Immature natural killer cell (primary cell): Measurements from ENCODE around the gene ADGRB2. TPM values are rescaled to one million over a fixed set of nuclear protein-coding genes. Genes with fewer than 3 reads are reported as not detected.
A peak's percentile ranks its signal among the peaks of the same experiment; 100 is the strongest.

ENCODE experiments used
- DNase-seq, 3 donors: peaks; one replicate each; pipeline ENCODE4 v3.0.0; 2022; ENCODE audit warnings: mixed read lengths in 1 of 3
- H3K27ac Mint-ChIP-seq, 6 donors: one replicate each; pipeline ENCODE4 v1.8.0; 2020; ENCODE audit warnings: mixed read lengths in 6 of 6, mild to moderate bottlenecking in 5 of 6, inconsistent platforms in 4 of 6, moderate library complexity in 3 of 6
- H3K27me3 Mint-ChIP-seq, 3 donors: one replicate each; pipeline ENCODE4 v1.8.0; 2020 to 2021; ENCODE audit warnings: low read depth in 3 of 3, mild to moderate bottlenecking in 3 of 3, mixed read lengths in 3 of 3, moderate library complexity in 3 of 3, inconsistent platforms in 1 of 3
- H3K36me3 Mint-ChIP-seq, 3 donors: one replicate each; pipeline ENCODE4 v1.8.0; 2020; ENCODE audit warnings: mixed read lengths in 3 of 3, inconsistent platforms in 2 of 3, mild to moderate bottlenecking in 2 of 3
- H3K4me1 Mint-ChIP-seq, 2 donors: one replicate each; pipeline ENCODE4 v1.8.0; 2020; ENCODE audit warnings: inconsistent platforms in 2 of 2, mild to moderate bottlenecking in 2 of 2, mixed read lengths in 2 of 2, moderate library complexity in 1 of 2
- H3K4me3 Mint-ChIP-seq, 5 donors: one replicate each; pipeline ENCODE4 v1.8.0; 2020; ENCODE audit warnings: mild to moderate bottlenecking in 5 of 5, mixed read lengths in 5 of 5, inconsistent platforms in 3 of 5, moderate library complexity in 3 of 5
- H3K9me3 Mint-ChIP-seq, 6 donors: one replicate each; pipeline ENCODE4 v1.8.0; 2020; ENCODE audit warnings: mild to moderate bottlenecking in 6 of 6, mixed read lengths in 6 of 6, inconsistent platforms in 4 of 6, moderate library complexity in 3 of 6
- polyA plus RNA-seq, 3 donors: library from polyadenylated mRNA; unstranded; fragments of 300-500 nt; fragmentation: Illumina TruSeq; gene quantifications; one replicate each; pipeline ENCODE4 v1.2.3, GENCODE V29; 2021

The ADGRB2 gene
- polyA plus RNA-seq, 3 donors from 2014 or later: 0.36 to 2.1 TPM; not detected in 1

DNA sequence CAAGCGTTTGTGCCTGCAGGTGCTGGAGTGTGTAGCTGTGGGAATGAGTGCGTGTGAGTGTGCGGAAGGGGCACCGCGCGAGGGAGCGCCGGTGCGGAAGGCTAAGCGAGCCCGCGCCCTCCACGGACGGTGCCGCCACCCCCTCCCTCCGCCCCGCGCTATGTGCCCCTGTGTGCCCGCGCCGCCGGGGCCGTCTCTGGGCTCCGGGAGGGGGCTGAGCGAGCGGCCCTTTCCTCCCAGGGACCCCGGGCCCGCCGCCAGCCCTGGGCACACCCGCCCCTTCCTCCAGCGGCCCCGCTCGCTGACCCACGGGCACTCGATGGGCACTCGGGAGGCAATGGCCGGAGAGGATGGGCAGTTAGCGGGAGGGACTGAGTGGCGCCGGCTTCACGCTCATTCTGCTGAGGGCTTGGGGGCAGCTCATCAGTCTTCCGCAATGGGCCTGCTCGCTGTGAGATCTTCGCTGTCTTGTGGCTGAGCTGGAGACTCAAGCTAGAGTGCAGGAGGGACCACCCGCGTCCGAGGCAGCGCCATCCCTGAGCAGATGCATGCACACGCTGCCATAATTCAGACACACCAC lies 8.6 kb upstream of the ADGRB2 start:
- Mint-ChIP-seq H3K4me1 (peaks cover 23 to 25% of the 10 kb centered on the region in 2 donors), H3K4me3 (peak overlapping the region; percentile 81 to 95 (median 91)), H3K9me3 (no peaks in the 10 kb centered on the region), H3K36me3 (peaks cover 3 to 6% (median 3%) of the 10 kb centered on the region in 3 donors), H3K27ac (no peak overlapping the region), H3K27me3 (peaks cover 17 to 35% (median 17%) of the 10 kb centered on the region in 3 donors)
- no peak for DNase-seq

DNA sequence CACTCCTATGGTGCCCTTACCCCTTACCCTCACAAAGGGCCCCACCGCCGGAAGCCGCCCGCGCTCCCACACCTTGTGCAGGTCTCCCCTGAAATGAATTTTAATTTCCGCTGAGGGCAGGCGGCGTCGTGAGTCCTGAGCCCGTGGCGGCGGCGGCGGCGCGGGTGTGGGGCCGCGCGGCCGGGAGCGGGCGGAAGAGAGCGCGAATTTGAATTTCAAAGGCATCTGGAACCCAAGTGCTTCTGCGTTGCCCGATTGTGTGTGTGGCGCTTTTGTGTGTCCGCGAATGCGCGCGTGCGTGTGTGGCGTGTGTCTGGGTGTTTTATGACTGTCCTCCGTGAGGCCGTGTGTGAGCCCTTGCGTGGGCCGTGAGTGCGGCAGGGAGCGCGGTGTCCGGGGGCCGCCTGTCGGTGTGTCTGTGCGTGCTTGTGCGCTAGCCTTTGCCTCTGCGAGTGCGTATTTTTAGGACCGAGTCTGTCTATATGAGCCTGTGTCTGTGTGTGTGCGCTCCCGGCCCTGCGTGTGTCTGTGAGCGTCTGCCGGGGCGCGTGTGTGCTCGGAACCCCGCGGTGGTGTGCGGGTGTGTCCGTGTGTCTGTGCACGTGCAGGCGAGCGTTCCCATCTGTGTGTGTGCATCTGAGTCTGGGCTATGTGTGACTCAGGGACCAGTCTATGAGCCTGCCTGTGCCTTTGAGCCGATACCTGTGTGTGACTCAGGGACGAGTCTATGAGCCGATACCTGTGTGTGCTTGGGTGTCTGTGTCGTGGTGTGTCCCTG lies 7.9 kb upstream of the ADGRB2 start:
- H3K36me3 Mint-ChIP-seq: peaks cover 3 to 6% (median 3%) of the 10 kb centered on the region in 3 donors
- peaks cover 17 to 32% (median 17%) of the 10 kb centered on the region in 3 donors for H3K27me3 Mint-ChIP-seq
- peak overlapping the region in 1 of 6 donors; percentile 2 for H3K27ac Mint-ChIP-seq
- peak in 2 of 3 donors; percentile 23 to 29 for DNase-seq
- H3K4me1 Mint-ChIP-seq: peaks cover 23 to 25% of the 10 kb centered on the region in 2 donors
- peak overlapping the region; percentile 81 to 95 (median 91) for H3K4me3 Mint-ChIP-seq
- H3K9me3 Mint-ChIP-seq: no peaks in the 10 kb centered on the region

DNA sequence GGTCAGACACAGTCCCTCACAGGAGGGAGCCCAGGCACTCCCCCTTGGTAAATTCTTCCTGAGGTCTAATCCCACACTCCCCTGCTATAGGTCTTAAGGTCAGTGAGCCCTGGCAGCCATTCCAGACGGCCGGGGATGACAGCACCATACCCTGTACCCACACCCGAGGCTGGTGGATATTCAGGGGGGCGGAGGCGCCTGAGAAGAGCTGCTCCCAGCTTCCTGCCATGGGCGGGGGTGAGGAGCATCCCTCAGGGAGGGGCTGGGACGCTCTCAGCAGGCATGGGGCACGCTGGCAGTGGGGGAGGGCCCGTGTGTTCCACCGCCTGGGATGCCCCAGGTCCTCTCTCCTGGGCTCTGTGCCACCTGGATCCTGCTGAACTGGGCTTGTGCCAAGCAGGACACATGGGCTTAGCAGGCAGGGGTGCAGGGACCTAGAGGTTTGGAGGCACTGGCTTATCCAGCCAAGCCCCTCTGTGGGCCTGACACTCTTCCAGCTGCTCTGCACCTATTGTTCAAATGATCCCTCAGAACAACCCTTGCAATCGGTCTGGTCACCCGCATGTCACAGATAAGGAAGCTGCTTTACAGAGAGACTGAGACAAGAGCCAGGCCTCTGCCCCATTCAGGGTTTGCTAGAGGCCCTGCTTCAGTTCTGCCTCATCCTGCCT lies 5.7 kb upstream of the ADGRB2 start:
- no peaks in the 10 kb centered on the region for H3K9me3 Mint-ChIP-seq
- H3K4me3 Mint-ChIP-seq: peak overlapping the region in 1 of 5 donors; percentile 9
- H3K36me3 Mint-ChIP-seq: peaks cover 3 to 6% (median 3%) of the 10 kb centered on the region in 3 donors
- DNase-seq: no peak
- peaks cover 12 to 29% (median 15%) of the 10 kb centered on the region in 3 donors for H3K27me3 Mint-ChIP-seq
- H3K4me1 Mint-ChIP-seq: peaks cover 27 to 29% of the 10 kb centered on the region in 2 donors
- no peak overlapping the region for H3K27ac Mint-ChIP-seq

DNA sequence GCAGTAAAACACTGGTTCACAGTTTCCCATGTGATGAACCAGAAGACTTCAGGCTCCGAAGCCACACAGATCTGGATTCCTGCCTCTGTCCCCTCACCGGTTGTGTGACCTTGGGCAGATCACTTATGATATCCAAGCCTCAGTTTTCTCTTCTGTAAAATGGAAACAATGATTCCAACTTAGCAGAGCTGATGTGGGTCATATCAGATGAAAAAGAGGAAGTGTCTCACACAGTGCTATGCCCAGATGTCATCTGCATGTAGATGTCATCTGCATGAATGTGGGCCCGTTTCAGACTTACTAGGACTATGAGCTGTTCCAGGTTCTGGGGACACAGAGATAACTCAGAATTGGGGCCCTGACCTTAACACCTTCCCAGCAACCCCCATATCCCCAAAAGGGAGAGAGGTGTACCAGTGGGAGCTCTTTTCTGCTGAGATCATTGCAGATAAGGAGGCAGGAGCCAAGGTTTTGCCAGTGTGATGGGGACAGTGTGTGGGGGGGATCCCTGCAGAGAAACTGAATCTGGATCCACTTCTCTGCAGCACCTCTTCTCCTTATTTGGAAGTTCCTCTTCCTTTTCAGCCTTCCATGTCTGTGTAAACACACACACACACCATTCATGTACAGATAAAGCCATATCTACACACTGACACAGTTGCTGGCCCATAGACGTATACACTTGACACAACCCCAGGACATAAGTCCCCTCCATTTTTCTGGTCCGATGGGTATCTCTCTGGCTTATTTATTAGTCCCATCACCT lies 5.0 kb upstream of the ADGRB2 start:
- Mint-ChIP-seq H3K4me1 (peaks cover 31 to 33% of the 10 kb centered on the region in 2 donors), H3K27ac (no peak overlapping the region)

DNA sequence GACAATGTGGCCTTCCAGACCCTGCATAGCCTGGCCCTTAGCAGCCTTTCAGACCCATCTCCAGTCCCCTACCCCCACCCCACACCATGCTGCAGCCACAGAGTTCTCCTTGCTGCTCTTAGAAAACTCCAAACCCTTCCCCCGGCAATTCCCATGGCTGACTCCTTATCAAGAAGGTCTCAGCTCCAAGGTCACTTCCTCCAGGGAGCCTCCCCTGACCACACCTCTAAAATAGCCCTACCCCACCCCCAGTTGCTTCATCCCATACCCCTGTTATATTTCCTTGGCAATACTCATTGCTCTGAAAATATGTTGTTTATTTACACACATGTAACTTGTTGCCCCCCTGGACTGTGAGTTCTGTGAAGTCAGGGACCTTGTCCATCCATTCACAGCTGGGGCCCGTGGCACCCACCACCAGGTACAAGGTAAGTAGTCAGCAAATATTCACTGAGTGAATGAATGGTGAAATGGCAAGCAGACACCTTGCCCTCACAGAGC lies 4.3 kb upstream of the ADGRB2 start:
- H3K27me3 Mint-ChIP-seq: peaks cover 8 to 19% (median 15%) of the 10 kb centered on the region in 3 donors
- H3K4me3 Mint-ChIP-seq: no peak overlapping the region
- peaks cover 31 to 34% of the 10 kb centered on the region in 2 donors for H3K4me1 Mint-ChIP-seq
- no peaks in the 10 kb centered on the region for H3K9me3 Mint-ChIP-seq
- DNase-seq: no peak
- peaks cover 3 to 6% (median 3%) of the 10 kb centered on the region in 3 donors for H3K36me3 Mint-ChIP-seq
- no peak overlapping the region for H3K27ac Mint-ChIP-seq

More for the DNA sequence above, 5.0 kb upstream of the ADGRB2 start:
- Mint-ChIP-seq H3K27me3 (peaks cover 9 to 24% (median 15%) of the 10 kb centered on the region in 3 donors), H3K4me3 (no peak overlapping the region), H3K9me3 (no peaks in the 10 kb centered on the region), H3K36me3 (peaks cover 3 to 6% (median 3%) of the 10 kb centered on the region in 3 donors)
- DNase-seq: no peak

DNA sequence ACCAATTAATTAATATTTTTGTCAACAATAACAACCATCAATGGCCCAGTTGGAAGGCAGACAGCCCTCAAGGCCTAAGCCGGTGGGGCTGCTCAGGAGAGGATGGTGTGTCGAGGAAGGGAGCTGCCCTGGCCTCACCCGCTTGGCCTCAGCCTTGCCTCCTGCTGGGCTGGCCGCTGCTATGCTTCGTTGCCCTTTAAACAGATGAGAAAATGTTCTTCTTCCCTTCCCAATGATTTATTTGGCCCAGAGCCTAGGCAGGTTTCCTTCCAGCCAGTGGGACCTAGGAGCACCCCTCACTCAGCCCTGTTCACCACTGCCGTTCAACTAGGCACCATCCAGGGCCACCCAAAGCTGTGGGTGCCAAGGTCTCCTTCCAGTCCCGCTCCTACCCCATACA lies 3.1 kb upstream of the ADGRB2 start:
- no peak overlapping the region for H3K4me3 Mint-ChIP-seq
- peaks cover 0 to 2% (median 0%) of the 10 kb centered on the region in 3 donors for H3K36me3 Mint-ChIP-seq
- H3K27ac Mint-ChIP-seq: peak overlapping the region in 1 of 6 donors; percentile 14

DNA sequence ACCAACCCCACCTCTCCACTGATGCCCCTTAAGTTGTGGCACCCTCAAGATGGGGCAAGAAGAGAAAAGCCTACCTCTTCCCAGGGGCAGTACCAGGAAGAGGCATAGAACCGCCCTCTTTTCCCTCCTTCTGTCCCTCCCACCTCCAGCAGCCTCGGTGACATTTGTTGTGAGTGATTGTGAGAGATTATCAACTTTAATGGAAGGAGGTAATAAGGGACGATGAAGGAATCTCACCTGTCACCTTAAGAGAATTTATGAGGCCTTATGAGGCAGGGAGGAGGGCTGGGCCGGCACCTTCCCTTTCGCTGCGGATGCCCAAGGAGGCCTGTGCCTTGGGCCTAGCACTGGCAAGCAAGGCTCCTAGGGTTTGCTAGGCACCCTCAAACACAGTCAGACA lies 1.4 kb upstream of the ADGRB2 start:
- peaks cover 0 to 7% (median 5%) of the 10 kb centered on the region in 3 donors for H3K27me3 Mint-ChIP-seq
- DNase-seq: no peak
- no peaks in the 10 kb centered on the region for H3K36me3 Mint-ChIP-seq
- no peak overlapping the region for H3K27ac Mint-ChIP-seq
- no peaks in the 10 kb centered on the region for H3K9me3 Mint-ChIP-seq
- no peak overlapping the region for H3K4me3 Mint-ChIP-seq
- peaks cover 29 to 30% of the 10 kb centered on the region in 2 donors for H3K4me1 Mint-ChIP-seq

More for the DNA sequence above, 3.1 kb upstream of the ADGRB2 start:
- DNase-seq: no peak
- peaks cover 29 to 31% of the 10 kb centered on the region in 2 donors for H3K4me1 Mint-ChIP-seq
- peaks cover 7 to 10% (median 8%) of the 10 kb centered on the region in 3 donors for H3K27me3 Mint-ChIP-seq
- H3K9me3 Mint-ChIP-seq: no peaks in the 10 kb centered on the region

DNA sequence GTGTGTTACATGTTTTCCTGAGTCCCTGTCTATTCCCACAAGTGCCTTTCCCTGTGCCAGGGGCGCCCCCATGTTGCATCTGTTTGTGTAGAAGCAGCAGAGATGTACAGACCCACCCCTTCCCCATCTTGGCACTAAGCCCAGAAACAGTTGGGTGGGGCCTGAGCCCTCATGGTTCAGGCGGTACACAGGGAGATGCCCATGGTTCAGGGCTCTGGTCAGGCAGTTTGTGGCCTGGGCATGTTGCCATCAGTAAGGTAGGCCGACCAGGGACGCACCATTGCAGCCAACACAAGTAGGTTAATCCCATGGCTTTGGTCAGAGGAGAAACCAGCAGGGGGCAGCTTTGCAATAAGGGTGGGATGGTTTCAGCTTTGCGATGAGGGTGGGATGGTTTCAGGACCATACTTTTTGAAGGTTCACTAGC lies 914 bp upstream of the ADGRB2 start:
- H3K27ac Mint-ChIP-seq: no peak overlapping the region
- peaks cover 32 to 33% of the 10 kb centered on the region in 2 donors for H3K4me1 Mint-ChIP-seq
- H3K36me3 Mint-ChIP-seq: no peaks in the 10 kb centered on the region
- H3K9me3 Mint-ChIP-seq: no peaks in the 10 kb centered on the region
- H3K27me3 Mint-ChIP-seq: peaks cover 0 to 7% (median 6%) of the 10 kb centered on the region in 3 donors
- no peak for DNase-seq
- peak overlapping the region; percentile 48 to 84 (median 80) for H3K4me3 Mint-ChIP-seq

DNA sequence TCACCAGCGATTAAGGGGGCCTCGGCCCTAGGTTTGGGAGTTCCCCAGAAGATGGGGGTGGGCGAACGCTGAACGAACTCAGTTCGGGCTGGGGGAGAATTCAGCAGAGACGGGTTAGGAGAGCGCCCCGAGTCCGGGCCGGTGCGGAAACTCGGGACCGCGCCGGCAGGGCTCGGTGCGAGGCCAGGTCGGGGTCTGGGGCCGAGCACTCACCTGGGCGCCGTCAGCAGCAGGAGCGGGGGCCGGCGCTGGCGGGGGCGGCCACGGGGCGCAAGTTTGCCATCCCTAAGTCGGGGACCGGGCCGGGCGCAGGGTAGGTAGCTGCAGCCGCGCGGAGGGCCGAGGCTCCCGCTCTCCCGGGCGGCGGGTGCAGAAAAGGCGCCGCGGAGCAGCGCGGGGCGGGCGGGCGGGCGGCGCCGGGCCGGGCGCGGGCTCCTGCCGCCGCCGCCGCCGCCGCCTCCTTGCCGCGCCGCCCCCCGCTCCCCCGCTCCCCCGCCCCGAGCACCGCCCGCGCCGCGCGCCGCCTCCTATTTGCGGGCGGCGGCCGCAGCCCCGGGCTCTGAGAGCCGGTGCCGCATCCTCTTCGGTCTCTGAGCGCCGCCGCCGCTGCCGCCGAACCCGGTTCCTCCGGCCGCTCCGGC lies 349 bp downstream of the ADGRB2 start:
- Mint-ChIP-seq H3K36me3 (no peaks in the 10 kb centered on the region), H3K9me3 (no peaks in the 10 kb centered on the region), H3K4me3 (peak overlapping the region; percentile 82 to 90 (median 87)), H3K27ac (peak overlapping the region in 1 of 6 donors; percentile 66), H3K4me1 (peaks cover 36 to 41% of the 10 kb centered on the region in 2 donors), H3K27me3 (peaks cover 0 to 7% (median 7%) of the 10 kb centered on the region in 3 donors)
- DNase-seq: peak in 1 of 3 donors; percentile 6

DNA sequence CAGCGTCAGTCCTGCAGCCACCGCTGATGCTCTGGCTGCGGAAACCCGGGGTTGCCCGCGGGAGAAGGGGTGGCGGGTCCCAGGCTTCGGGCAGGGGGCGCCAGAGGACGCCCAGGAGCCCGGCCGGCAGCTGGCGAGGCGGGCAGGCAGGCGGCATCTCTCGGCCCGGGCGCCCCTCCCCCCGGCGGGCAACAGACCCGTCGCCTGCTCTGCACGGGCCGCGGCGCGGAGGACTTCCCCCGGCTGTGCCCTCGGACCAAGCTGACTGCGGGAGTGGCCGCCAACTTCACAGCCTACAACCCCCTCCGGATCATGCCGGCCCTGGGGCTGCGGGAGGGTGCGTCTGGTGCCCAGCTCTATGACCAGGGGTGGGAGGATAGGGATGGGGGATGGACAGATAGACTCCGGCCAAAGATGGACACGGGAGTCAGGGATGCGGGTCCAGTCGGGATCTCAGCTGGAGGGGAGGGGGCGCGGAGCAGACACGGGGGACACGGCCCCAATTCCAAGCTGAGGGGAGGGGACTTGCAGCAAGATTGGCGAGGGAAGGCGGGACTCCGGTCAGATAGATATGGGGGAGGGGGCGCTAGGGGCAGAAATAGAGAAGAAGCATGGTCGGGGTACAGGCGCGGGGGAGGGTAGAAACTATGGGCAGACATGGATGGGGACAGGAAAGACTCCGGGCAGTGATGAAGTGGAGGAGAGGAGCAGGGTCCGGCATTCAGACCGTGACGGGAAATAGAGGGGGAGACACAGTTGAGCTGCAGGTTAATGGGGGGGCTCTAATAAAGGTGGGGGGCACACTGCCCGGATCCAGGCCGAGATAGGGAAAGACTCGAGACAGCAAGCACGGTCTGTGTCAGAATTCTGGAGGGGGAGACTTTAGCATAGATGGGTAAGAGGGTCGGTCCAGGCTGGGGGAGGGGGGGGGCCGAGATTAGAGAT lies 1.1 kb downstream of the ADGRB2 start:
- no peaks in the 10 kb centered on the region for H3K36me3 Mint-ChIP-seq
- peak; percentile 71 to 73 (median 71) for DNase-seq
- peak overlapping the region; percentile 82 to 90 (median 87) for H3K4me3 Mint-ChIP-seq
- no peaks in the 10 kb centered on the region for H3K9me3 Mint-ChIP-seq
- H3K27me3 Mint-ChIP-seq: peaks cover 0 to 7% (median 5%) of the 10 kb centered on the region in 3 donors
- peaks cover 36 to 41% of the 10 kb centered on the region in 2 donors for H3K4me1 Mint-ChIP-seq
- H3K27ac Mint-ChIP-seq: peak overlapping the region in 3 of 6 donors; percentile 21 to 66 (median 40)

DNA sequence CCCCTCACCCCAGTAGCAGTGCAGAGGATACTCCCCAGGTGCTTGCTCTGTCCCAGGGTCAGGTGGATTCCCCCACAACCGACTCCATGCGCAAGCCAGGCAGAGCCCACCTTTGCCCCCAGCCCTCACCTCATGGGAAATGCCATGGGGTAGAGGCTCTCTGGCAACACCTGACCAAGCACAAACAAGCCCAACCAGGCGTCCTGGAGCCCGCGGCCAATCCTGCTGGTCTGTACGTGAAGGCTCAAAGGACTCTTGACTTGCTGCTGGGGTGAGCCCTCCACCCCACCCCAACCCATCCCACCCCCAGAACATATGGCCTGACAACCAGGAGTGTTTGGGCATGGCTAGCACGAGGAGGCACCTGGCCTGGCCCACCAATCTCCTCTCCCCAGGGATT lies 1.8 kb downstream of the ADGRB2 start:
- H3K27me3 Mint-ChIP-seq: peaks cover 0 to 7% (median 5%) of the 10 kb centered on the region in 3 donors
- no peaks in the 10 kb centered on the region for H3K36me3 Mint-ChIP-seq
- no peak for DNase-seq
- peak overlapping the region in 1 of 6 donors; percentile 22 for H3K27ac Mint-ChIP-seq
- H3K9me3 Mint-ChIP-seq: no peaks in the 10 kb centered on the region
- H3K4me1 Mint-ChIP-seq: peaks cover 36 to 41% of the 10 kb centered on the region in 2 donors
- peak overlapping the region; percentile 71 to 90 (median 84) for H3K4me3 Mint-ChIP-seq

DNA sequence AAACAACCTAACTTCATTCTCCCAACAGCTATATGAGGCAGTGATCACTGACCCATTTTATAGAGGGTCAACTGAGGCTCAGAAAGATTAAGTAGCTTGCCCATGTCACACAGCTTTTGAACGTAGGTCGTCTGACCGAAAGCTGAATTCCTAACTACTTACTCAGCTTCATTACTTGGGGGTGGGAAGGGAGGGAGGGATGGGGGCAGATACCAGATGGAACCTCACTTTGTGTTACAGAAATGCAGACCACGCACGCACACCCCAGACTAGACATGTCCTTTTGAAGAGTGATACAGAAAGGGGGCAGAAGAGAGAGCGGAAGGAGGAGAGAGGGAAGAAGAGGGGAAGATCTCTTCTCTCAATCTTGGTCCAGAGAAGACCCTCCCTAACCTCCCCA lies 2.3 kb downstream of the ADGRB2 start:
- Mint-ChIP-seq H3K4me3 (peak overlapping the region; percentile 71 to 90 (median 84)), H3K27me3 (peaks cover 0 to 7% (median 5%) of the 10 kb centered on the region in 3 donors), H3K4me1 (peaks cover 36 to 41% of the 10 kb centered on the region in 2 donors), H3K36me3 (no peaks in the 10 kb centered on the region), H3K9me3 (no peaks in the 10 kb centered on the region), H3K27ac (peak overlapping the region in 2 of 6 donors; percentile 35 to 83)
- DNase-seq: no peak
